ENCODE results near the gene MTRF1L.

- no peak for TF ChIP-seq CTCF (IDR thresholded peaks at IDR 0.05; ENCODE audit: insufficient read depth, low read length, poor library complexity, severe bottlenecking)
- TF ChIP-seq EZH2phosphoT487 (conservative IDR thresholded peaks at IDR 0.05; ENCODE audit: low read length), result no peak
These were observed 14.3 kb upstream of the MTRF1L start for GRCh38 chr6:153016846-153017245.

All from SU-DHL-6 (cell line).